ENCODE data around the gene NCAPG. TPM values are rescaled to one million over a fixed set of nuclear protein-coding genes. Genes with fewer than 3 reads are reported as not detected.

Gene NCAPG
- total RNA-seq, 2 donors from 2014 or later = 0.26 to 0.33 TPM

DNA sequence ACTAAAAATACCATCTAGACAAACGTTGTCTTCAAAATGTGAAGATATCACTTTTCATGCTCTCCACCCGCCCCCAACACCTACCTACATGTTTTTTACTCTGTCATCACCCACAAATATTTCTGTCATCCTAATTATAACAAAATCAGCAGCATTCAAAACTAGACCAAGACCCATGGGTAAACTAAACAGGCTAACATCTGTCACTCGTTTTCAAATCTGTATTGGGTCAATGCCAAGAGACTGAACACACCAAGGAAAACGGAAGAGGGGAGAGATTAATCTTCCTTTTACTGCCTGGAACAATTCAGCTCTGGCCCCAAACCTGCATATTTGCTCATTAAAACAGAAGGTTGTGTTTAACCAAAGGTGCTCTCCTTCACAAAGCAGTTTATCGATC, 46.8 kb upstream of the NCAPG start:
- no peak for TF ChIP-seq POLR2A (IDR thresholded peaks at IDR 0.05)
- TF ChIP-seq, protein P1, sequence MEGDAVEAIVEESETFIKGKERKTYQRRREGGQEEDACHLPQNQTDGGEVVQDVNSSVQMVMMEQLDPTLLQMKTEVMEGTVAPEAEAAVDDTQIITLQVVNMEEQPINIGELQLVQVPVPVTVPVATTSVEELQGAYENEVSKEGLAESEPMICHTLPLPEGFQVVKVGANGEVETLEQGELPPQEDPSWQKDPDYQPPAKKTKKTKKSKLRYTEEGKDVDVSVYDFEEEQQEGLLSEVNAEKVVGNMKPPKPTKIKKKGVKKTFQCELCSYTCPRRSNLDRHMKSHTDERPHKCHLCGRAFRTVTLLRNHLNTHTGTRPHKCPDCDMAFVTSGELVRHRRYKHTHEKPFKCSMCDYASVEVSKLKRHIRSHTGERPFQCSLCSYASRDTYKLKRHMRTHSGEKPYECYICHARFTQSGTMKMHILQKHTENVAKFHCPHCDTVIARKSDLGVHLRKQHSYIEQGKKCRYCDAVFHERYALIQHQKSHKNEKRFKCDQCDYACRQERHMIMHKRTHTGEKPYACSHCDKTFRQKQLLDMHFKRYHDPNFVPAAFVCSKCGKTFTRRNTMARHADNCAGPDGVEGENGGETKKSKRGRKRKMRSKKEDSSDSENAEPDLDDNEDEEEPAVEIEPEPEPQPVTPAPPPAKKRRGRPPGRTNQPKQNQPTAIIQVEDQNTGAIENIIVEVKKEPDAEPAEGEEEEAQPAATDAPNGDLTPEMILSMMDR (IDR thresholded peaks at IDR 0.05) = no peak
- no peak overlapping the region for H3K4me3 ChIP-seq
- H3K4me1 ChIP-seq = no peaks in the 10 kb centered on the region
- ATAC-seq (no peak), DNase-seq (no peak)
- no peaks in the 10 kb centered on the region for H3K9me3 ChIP-seq
- intact Hi-C loops (cut with DNase I) = no loop called here
- H3K27ac ChIP-seq = no peak overlapping the region
- 32 to 44% methylated on average over 5 of the region's 5 CpGs for WGBS, 2 donors
- no peaks in the 10 kb centered on the region for H3K36me3 ChIP-seq (replicated peaks in 1 of 2; ENCODE audit: insufficient read depth in 1 of 2, low read depth in 2 of 2)
- no peaks in the 10 kb centered on the region for H3K27me3 ChIP-seq

GRCh38 chr4:17765514-17766286, 45.1 kb upstream of the NCAPG start:
- intact Hi-C loops (cut with DNase I) = no loop called here
- TF ChIP-seq, protein P1 (IDR thresholded peaks at IDR 0.05) = no peak
- TF ChIP-seq POLR2A (IDR thresholded peaks at IDR 0.05) = no peak
- DNase-seq (no peak), ATAC-seq (no peak)
- WGBS, 2 donors = 72 to 81% methylated on average over 11 of the region's 11 CpGs
- H3K36me3 ChIP-seq (replicated peaks in 1 of 2; ENCODE audit: insufficient read depth in 1 of 2, low read depth in 2 of 2) = no peaks in the 10 kb centered on the region
- no peak overlapping the region for H3K4me3 ChIP-seq
- H3K4me1 ChIP-seq = no peaks in the 10 kb centered on the region
- H3K9me3 ChIP-seq = no peaks in the 10 kb centered on the region
- no peaks in the 10 kb centered on the region for H3K27me3 ChIP-seq
- no peak overlapping the region for H3K27ac ChIP-seq

DNA sequence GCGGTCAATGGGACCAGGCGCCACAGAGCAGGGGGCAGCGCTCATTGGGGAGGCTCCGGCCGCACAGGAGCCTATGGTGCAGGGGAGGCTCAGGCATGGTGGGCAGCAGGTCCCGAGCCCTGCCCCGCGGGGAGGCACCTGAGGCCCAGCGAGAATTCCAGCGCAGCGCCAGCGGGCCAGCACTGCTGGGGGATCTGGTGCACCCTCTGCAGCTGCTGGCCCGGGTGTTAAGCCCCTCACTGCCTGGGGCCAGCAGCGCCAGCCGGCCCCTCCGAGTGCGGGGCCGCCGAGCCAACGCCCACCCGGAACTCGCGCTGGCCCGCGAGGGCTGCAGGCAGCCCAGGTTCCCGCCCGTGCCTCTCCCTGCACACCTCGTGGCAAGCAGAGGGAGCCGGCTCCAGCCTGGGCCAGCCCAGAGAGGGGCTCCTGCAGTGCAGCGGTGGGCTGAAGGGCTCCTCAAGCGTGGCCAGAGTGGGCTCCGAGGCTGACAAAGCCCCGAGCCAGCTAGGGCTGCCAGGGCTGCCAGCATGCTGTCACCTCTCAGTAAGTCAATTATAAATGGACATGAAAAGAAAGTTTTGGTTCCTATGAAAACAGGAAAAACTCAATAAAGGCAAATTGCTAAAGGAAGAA, 43.8 kb upstream of the NCAPG start:
- TF ChIP-seq, protein P1 (IDR thresholded peaks at IDR 0.05) = no peak
- no peak for TF ChIP-seq POLR2A (IDR thresholded peaks at IDR 0.05)
- no peaks in the 10 kb centered on the region for H3K4me1 ChIP-seq
- WGBS, 2 donors = 82 to 92% methylated on average over 8 to 30 of the region's 33 CpGs
- H3K9me3 ChIP-seq = no peaks in the 10 kb centered on the region
- DNase-seq = no peak
- no peak overlapping the region for H3K4me3 ChIP-seq
- intact Hi-C loops (cut with DNase I) = no loop called here
- no peak for ATAC-seq
- H3K36me3 ChIP-seq (replicated peaks in 1 of 2; ENCODE audit: insufficient read depth in 1 of 2, low read depth in 2 of 2) = no peaks in the 10 kb centered on the region
- no peaks in the 10 kb centered on the region for H3K27me3 ChIP-seq
- H3K27ac ChIP-seq = no peak overlapping the region

DNA sequence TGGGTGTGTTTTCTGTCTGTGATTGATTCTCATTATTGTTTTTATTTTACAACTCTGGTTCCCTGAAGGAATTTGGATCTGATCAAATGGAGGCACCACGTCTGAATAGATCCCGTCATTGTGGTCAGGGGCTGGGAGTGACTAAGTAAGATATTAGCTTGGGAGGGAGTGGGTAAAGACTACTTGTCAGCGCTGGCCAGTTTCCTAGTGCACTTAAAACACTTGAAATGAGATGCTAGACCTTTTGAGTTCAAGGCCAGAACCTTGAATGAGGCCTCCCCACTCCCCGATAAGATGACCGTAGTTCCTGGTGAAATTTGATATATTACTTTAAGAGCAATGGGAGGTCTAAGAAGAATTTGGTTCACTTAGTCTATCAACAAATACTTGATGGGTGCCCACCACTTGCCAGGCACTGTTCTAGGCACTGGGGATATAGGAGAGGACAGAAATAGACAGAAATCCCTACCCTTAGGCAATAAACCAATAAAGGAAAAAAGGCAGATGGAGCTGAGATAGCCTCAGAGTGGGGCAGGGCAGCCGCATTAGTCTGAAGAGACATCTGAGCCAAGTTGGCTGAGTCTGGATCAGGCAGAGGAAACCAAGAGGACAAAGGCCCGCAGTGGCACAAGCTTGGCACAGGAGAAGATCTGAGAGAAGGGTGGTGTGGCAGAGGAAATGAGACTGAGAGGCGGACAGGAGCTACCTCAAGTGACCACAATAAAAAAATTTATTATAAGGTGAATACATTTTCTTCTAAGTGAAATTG, 41.2 kb upstream of the NCAPG start:
- TF ChIP-seq POLR2A (IDR thresholded peaks at IDR 0.05) = no peak
- TF ChIP-seq, protein P1 (IDR thresholded peaks at IDR 0.05) = no peak
- Histone ChIP-seq H3K4me1 (no peaks in the 10 kb centered on the region), H3K27me3 (no peaks in the 10 kb centered on the region), H3K27ac (no peak overlapping the region), H3K9me3 (no peaks in the 10 kb centered on the region), H3K36me3 (replicated peaks in 1 of 2; ENCODE audit: insufficient read depth in 1 of 2, low read depth in 2 of 2) (no peaks in the 10 kb centered on the region), H3K4me3 (no peak overlapping the region)
- intact Hi-C loops (cut with DNase I) = no loop called here
- 56 to 71% methylated on average over 8 of the region's 8 CpGs for WGBS, 2 donors
- DNase-seq (no peak), ATAC-seq (no peak)

All from body of pancreas (tissue), 4 donors.